ENCODE results near the gene TBC1D17.
"Not testable (repeated sequence)": the region's sequence is repeated elsewhere in the genome, so short reads cannot be mapped to it uniquely, and the experiment has no call there.

The TBC1D17 gene

DNA sequence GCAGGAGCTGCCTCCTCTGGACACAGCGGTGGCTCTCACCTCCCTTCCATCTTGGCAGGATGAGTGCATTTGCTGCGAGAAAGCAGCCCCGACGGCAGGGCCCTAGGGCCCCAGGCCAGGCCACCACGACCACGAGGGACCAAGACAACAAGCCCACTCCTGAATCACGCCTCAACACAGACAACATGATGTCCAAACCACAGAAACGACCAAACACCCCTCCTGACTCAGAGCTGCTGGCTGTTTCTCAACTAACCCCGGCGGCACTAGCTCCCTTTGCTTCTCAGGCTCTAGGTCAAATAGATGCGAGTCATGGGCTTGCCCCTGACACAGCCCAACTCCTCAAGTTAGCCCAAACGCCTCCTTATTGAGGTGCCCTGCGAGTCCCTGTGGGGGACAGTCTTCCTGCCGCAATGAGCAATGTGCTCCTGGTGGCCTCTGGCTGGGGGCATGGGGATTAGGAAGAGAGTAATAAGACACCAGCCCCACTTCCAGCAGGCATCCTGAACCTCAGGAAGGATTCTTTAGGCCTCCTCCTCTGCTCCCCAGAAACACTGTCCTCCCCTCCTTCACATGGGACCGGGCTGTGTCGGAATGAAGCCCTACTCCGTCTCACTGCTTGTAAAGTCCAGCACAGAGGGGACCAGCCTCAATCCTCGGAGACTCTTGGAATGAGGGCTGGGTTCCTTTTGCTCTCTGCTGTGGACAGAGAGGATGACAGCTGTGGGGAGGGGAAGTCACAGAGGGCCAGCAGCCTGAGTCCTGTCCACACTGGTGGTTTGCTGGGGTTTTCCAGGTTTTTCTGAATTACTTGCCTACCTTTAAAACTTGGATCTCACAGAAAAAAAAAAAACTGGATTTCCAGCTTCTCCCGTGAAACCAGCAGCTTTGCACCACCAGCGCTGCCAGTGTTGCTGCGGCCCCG, 44.6 kb downstream of the TBC1D17 start:
- no peak for DNase-seq (ENCODE audit: low spot score)

DNA sequence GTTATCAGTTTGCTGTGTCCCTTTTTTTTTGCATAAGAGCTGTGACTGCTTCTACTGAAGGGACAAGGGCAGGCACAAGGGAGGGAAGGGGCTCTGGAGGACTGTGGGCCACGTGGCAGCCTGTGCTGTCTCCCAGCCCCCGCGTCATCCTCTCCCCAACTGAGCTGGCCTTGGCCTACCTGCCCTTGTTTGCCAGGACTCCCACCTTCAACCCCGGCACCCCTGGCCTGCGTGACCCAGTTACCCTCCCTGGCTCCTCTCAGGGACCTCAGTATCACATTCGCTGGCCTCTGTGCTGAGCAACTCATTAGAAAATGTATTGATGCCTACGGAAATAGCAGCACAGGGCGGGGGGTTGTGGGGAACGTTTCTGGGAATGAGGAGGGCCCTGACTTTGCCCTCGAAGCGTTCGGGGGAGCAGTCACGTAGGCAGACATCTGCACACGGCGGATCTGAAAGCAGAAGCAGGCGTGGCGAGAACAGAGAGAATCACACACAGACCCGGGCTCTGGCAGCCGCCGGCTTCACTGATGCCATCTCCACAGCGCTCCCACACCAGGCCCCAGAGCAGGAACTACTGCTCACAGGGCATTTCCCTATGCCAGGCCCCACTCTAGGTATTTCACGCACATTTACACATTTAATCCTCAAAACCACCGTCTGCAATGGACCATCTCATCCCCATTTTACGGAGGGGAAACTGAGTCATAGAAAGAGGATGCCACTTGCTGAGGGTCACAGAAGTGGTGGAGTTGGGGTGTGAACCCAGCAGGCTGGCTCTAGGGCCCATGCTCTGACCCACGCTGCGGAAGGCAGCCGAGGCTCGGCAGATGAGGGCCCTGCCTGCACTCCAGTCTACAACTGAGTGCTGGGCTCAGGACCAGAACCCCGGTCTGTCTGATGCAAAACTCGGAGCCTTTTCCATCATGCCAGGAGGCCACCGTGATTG, 45.8 kb downstream of the TBC1D17 start:
- DNase-seq (ENCODE audit: low spot score): no peak

GRCh38 chr19:49924004-49924880, 46.7 kb downstream of the TBC1D17 start:
- DNase-seq (ENCODE audit: low spot score): peak; percentile 84

DNA sequence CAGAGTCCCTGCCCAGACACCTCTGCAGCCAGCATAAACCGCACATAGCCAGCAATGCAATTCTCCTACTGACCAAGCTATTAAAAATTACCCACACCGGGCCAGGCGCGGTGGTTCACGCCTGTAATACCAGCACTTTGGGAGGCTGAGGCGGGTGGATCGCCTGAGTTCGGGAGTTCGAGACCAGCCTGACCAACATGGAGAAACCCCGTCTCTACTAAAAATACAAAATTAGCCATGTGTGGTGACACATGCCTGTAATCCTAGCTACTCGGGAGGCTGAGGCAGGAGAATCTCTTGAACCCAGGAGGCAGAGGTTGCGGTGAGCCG, 47.3 kb downstream of the TBC1D17 start:
- DNase-seq (ENCODE audit: low spot score): not testable (repeated sequence)

DNA sequence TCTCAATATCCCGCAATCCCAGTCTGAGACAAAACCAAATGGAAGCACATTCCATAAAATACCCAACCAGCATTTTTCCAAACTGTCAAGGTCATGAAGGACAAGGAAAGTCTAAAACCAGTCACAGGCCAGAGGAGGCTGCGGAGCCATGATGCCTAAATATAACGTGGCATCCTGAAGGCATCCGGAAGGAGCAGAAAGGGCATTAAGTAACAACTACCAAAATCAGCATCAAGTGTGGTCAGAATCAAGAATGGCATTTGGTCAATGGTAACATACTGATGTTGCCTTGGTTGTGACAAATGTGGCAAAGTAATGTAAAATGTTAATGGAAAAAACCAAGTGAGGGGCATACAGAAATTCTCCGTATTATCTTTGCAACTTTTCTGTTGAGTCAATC, 48.0 kb downstream of the TBC1D17 start:
- DNase-seq (ENCODE audit: low spot score): no peak

DNA sequence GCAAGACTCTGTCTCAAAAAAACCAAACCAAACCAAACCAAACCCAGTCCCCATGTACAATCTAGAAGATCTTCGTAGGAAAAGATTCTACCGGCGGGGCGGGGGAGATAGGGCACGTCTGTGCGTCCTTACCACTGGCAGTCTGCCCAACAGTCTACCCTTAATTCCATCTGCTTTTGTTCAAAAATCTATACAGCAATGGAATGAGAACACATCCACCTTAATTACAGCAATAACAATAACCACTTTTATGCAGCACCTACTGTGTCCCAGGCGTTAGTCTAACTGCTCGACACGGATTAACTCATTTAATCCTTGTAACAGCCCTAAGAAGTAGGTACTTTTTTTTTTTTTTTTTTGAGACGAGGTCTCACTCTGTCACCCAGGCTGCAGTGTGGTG, 49.0 kb downstream of the TBC1D17 start:
- DNase-seq (ENCODE audit: low spot score): no peak

- DNase-seq (ENCODE audit: low spot score): no peak
Observed at GRCh38 chr19:49927526-49928264, 50.2 kb downstream of the TBC1D17 start.

- peak; percentile 71 for DNase-seq (ENCODE audit: low spot score)
Observed at GRCh38 chr19:49929121-49929610, 51.7 kb downstream of the TBC1D17 start, which contains the start of the genes ATF5 and NUP62. Gene ATF5, plus strand, starts transcription at chr19:49929205. Its CDS starts 1,646 bp downstream, at chr19:49930851. Gene NUP62, minus strand, starts transcription at chr19:49929504. Its CDS starts 19,697 bp downstream, at chr19:49909807.

GRCh38 chr19:49929611-49930482, 52.3 kb downstream of the TBC1D17 start:
- DNase-seq (ENCODE audit: low spot score): peak; percentile 97

DNA sequence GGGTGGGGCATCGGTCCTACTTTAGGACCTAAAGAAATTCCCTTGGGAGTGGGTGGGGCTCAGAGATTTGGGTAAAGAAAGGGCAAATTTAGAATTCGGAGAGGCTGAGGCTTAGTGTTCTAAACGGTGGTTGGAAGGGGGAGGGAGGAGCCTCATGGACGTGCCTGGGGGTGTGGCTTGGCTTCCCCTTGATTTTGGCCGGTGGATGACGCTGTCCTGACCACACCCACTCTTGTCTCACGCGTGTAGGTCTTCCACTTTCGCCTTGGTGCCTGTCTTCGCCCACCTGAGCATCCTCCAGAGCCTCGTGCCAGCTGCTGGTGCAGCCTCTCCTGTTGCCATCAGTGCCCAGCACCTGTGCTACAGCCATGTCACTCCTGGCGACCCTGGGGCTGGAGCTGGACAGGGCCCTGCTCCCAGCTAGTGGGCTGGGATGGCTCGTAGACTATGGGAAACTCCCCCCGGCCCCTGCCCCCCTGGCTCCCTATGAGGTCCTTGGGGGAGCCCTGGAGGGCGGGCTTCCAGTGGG, 53.0 kb downstream of the TBC1D17 start:
- DNase-seq (ENCODE audit: low spot score): peak; percentile 56

- no peak for DNase-seq (ENCODE audit: low spot score)
Observed at GRCh38 chr19:49931293-49932040, 54.0 kb downstream of the TBC1D17 start.

GRCh38 chr19:49932041-49932451, 54.5 kb downstream of the TBC1D17 start:
- DNase-seq (ENCODE audit: low spot score): no peak

GRCh38 chr19:49932731-49933131, 55.2 kb downstream of the TBC1D17 start:
- no peak for DNase-seq (ENCODE audit: low spot score)

DNA sequence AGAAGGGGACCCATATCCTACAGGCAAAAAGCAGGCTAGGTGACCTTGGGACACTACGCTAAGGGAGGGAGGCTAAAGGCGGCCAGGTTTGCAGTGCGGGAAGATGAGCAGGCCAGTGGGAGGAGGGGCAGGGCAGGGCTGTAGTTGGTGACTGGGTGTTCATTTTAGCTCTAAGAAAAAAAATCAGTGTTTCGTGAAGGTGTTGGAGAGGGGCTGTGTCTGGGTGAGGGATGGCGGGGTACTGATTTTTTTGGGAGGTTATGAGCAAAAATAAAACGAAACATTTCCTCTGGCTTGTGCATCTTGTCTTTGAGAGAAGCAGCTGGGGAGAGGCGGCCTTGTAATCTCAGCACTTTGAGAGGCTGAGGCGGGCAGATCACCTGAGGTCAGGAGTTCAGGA, 56.1 kb downstream of the TBC1D17 start:
- DNase-seq (ENCODE audit: low spot score): no peak

DNA sequence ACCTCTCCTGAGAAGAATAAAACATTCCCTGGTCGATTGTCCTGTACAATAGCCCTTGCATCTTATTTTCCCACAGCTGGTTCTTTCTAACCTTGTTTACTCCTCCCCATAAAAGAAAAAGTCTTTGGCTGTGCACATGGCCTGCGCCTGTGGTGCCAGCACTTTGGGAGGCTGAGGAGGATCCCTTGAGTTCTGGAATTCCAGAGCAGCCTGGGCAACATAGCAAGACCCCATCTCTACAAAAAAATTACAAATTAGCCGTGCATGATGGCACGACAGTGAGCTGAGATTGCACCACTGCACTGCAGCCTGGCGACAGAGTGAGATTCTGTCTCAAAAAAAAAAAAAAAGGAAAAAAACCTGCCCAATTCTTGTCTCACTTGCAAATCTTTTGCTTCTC, 59.0 kb downstream of the TBC1D17 start:
- peak; percentile 38 for DNase-seq (ENCODE audit: low spot score)

DNA sequence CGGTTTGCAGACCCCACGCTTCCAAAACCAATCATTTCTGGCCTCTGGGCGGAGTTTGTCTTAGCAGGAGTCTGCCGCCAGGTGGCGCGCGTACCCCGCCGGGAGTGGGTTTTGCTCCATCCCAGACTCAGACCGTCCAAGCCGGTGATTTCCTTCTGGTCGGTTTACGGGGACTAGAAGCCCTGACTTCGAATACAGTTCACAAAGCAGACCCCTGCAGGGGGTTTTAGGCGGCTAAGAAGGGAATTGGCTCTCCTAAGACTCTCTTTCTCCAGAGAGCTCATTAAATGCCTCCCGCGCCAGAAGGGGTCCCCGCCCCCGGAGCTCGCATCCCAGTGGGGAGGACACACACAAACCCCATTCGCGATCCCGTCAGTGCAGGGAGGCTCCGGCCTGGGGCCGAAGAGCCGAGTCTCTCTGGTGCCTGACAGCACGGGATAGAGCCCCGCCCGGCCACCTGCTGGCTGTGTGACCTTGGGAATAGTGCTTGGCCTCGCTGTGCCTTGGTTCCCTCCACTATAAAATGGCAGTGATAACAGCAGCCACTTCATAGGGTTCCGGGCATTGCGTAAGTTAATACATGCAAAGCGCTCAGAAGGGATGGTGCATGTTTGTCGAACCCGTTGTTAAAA, 60.4 kb downstream of the TBC1D17 start:
- DNase-seq (ENCODE audit: low spot score): peak; percentile 83

All from NAMALWA (cell line).